Measurements from ENCODE around the gene AQR.

The AQR gene

GRCh38 chr15:34964277-34964676 is 5.3 kb downstream of the AQR start:
- Histone ChIP-seq H2AFZ (ENCODE audit: low read length) (no peak overlapping the region), H3K27me3 (ENCODE audit: control insufficient read depth in 3 of 3, insufficient read depth in 3 of 3, low read depth in 1 of 3, low read length in 3 of 3) (no peaks in the 10 kb centered on the region), H3K4me1 (ENCODE audit: control insufficient read depth in 2 of 2, insufficient read depth in 1 of 2, low read depth in 1 of 2, low read length in 2 of 2) (peaks cover 0 to 5% of the 10 kb centered on the region in 2 donors), H3K27ac (replicated peaks; ENCODE audit: low read length) (no peak overlapping the region), H4K8ac (ENCODE audit: low read depth, low read length) (no peak overlapping the region), H3K14ac (ENCODE audit: low read length) (no peak overlapping the region), H3K4me2 (ENCODE audit: insufficient read depth, low read length, poor library complexity, severe bottlenecking) (no peak overlapping the region), H2BK120ac (ENCODE audit: low read depth, low read length) (no peak overlapping the region), H3K79me1 (ENCODE audit: low read depth, low read length) (peaks cover 4% of the 10 kb centered on the region), H2AK5ac (ENCODE audit: low read depth, low read length) (no peak overlapping the region), H3K9ac (ENCODE audit: low read depth, low read length, poor library complexity) (no peak overlapping the region), H2BK12ac (ENCODE audit: low read length) (no peak overlapping the region), H2BK5ac (ENCODE audit: low read length) (no peak overlapping the region), H3K18ac (ENCODE audit: low read length) (no peak overlapping the region), H2BK15ac (ENCODE audit: low read length) (no peak overlapping the region), H4K91ac (ENCODE audit: low read depth, low read length, poor library complexity) (no peak overlapping the region), H3K23ac (ENCODE audit: low read depth, low read length, poor library complexity) (no peak overlapping the region), H3K4me3 (ENCODE audit: low read length in 2 of 2) (no peak overlapping the region), H3K36me3 (replicated peaks in 1 of 2; ENCODE audit: control insufficient read depth in 2 of 2, insufficient read depth in 2 of 2, low read length in 2 of 2) (peaks cover 6 to 62% of the 10 kb centered on the region in 2 donors), H3K4ac (ENCODE audit: low read length) (no peak overlapping the region), H3K9me3 (replicated peaks in 1 of 2; ENCODE audit: control insufficient read depth in 2 of 2, insufficient read depth in 1 of 2, low read depth in 1 of 2, low read length in 2 of 2) (no peaks in the 10 kb centered on the region)
- DNase-seq (ENCODE audit: low spot score): no peak
- no CpG with 5 or more reads among the region's 2 CpGs for WGBS, 2 donors (ENCODE audit: extremely low coverage in 2 of 2, insufficient read length in 2 of 2, insufficient replicate concordance in 1 of 2)

GRCh38 chr15:34953851-34954250 is 15.7 kb downstream of the AQR start:
- H4K91ac ChIP-seq (ENCODE audit: low read depth, low read length, poor library complexity): no peak overlapping the region
- H2AK5ac ChIP-seq (ENCODE audit: low read depth, low read length): no peak overlapping the region
- H2BK120ac ChIP-seq (ENCODE audit: low read depth, low read length): no peak overlapping the region
- H3K4ac ChIP-seq (ENCODE audit: low read length): no peak overlapping the region
- H2BK15ac ChIP-seq (ENCODE audit: low read length): no peak overlapping the region
- no peak overlapping the region for H3K18ac ChIP-seq (ENCODE audit: low read length)
- H3K4me1 ChIP-seq (ENCODE audit: control insufficient read depth in 2 of 2, insufficient read depth in 1 of 2, low read depth in 1 of 2, low read length in 2 of 2): no peaks in the 10 kb centered on the region
- no peak overlapping the region for H3K4me3 ChIP-seq (ENCODE audit: low read length in 2 of 2)
- no peaks in the 10 kb centered on the region for H3K79me1 ChIP-seq (ENCODE audit: low read depth, low read length)
- H3K23ac ChIP-seq (ENCODE audit: low read depth, low read length, poor library complexity): no peak overlapping the region
- H3K9ac ChIP-seq (ENCODE audit: low read depth, low read length, poor library complexity): no peak overlapping the region
- peaks cover 1 to 59% of the 10 kb centered on the region in 2 donors for H3K36me3 ChIP-seq (replicated peaks in 1 of 2; ENCODE audit: control insufficient read depth in 2 of 2, insufficient read depth in 2 of 2, low read length in 2 of 2)
- H3K14ac ChIP-seq (ENCODE audit: low read length): no peak overlapping the region
- no peak overlapping the region for H2BK12ac ChIP-seq (ENCODE audit: low read length)
- no peak overlapping the region for H3K27ac ChIP-seq (replicated peaks; ENCODE audit: low read length)
- H3K4me2 ChIP-seq (ENCODE audit: insufficient read depth, low read length, poor library complexity, severe bottlenecking): no peak overlapping the region
- no peak overlapping the region for H4K8ac ChIP-seq (ENCODE audit: low read depth, low read length)
- H2BK5ac ChIP-seq (ENCODE audit: low read length): no peak overlapping the region
- H3K9me3 ChIP-seq (replicated peaks in 1 of 2; ENCODE audit: control insufficient read depth in 2 of 2, insufficient read depth in 1 of 2, low read depth in 1 of 2, low read length in 2 of 2): peaks cover 0 to 9% of the 10 kb centered on the region in 2 donors
- DNase-seq (ENCODE audit: low spot score): no peak
- no CpG with 5 or more reads among the region's 8 CpGs for WGBS, 2 donors (ENCODE audit: extremely low coverage in 2 of 2, insufficient read length in 2 of 2, insufficient replicate concordance in 1 of 2)
- H3K27me3 ChIP-seq (ENCODE audit: control insufficient read depth in 3 of 3, insufficient read depth in 3 of 3, low read depth in 1 of 3, low read length in 3 of 3): no peaks in the 10 kb centered on the region
- no peak overlapping the region for H2AFZ ChIP-seq (ENCODE audit: low read length)

GRCh38 chr15:34952481-34952880 is 17.1 kb downstream of the AQR start:
- no peak overlapping the region for H3K14ac ChIP-seq (ENCODE audit: low read length)
- no peak overlapping the region for H2BK12ac ChIP-seq (ENCODE audit: low read length)
- H3K9ac ChIP-seq (ENCODE audit: low read depth, low read length, poor library complexity): no peak overlapping the region
- H3K4me2 ChIP-seq (ENCODE audit: insufficient read depth, low read length, poor library complexity, severe bottlenecking): no peak overlapping the region
- no peaks in the 10 kb centered on the region for H3K27me3 ChIP-seq (ENCODE audit: control insufficient read depth in 3 of 3, insufficient read depth in 3 of 3, low read depth in 1 of 3, low read length in 3 of 3)
- no peak overlapping the region for H2AK5ac ChIP-seq (ENCODE audit: low read depth, low read length)
- no peak overlapping the region for H2BK5ac ChIP-seq (ENCODE audit: low read length)
- no peak overlapping the region for H4K91ac ChIP-seq (ENCODE audit: low read depth, low read length, poor library complexity)
- H3K4me3 ChIP-seq (ENCODE audit: low read length in 2 of 2): no peak overlapping the region
- peaks cover 1 to 63% of the 10 kb centered on the region in 2 donors for H3K36me3 ChIP-seq (replicated peaks in 1 of 2; ENCODE audit: control insufficient read depth in 2 of 2, insufficient read depth in 2 of 2, low read length in 2 of 2)
- no peak overlapping the region for H2BK15ac ChIP-seq (ENCODE audit: low read length)
- H3K9me3 ChIP-seq (replicated peaks in 1 of 2; ENCODE audit: control insufficient read depth in 2 of 2, insufficient read depth in 1 of 2, low read depth in 1 of 2, low read length in 2 of 2): peaks cover 0 to 9% of the 10 kb centered on the region in 2 donors
- no peak overlapping the region for H2BK120ac ChIP-seq (ENCODE audit: low read depth, low read length)
- DNase-seq (ENCODE audit: low spot score): no peak
- no peak overlapping the region for H4K8ac ChIP-seq (ENCODE audit: low read depth, low read length)
- H3K4me1 ChIP-seq (ENCODE audit: control insufficient read depth in 2 of 2, insufficient read depth in 1 of 2, low read depth in 1 of 2, low read length in 2 of 2): no peaks in the 10 kb centered on the region
- no peak overlapping the region for H3K18ac ChIP-seq (ENCODE audit: low read length)
- no peak overlapping the region for H2AFZ ChIP-seq (ENCODE audit: low read length)
- H3K27ac ChIP-seq (replicated peaks; ENCODE audit: low read length): no peak overlapping the region
- H3K79me1 ChIP-seq (ENCODE audit: low read depth, low read length): no peaks in the 10 kb centered on the region
- no peak overlapping the region for H3K23ac ChIP-seq (ENCODE audit: low read depth, low read length, poor library complexity)
- H3K4ac ChIP-seq (ENCODE audit: low read length): no peak overlapping the region

GRCh38 chr15:34951993-34952392 is 17.5 kb downstream of the AQR start:
- Histone ChIP-seq H4K8ac (ENCODE audit: low read depth, low read length) (no peak overlapping the region), H3K4ac (ENCODE audit: low read length) (no peak overlapping the region), H2BK15ac (ENCODE audit: low read length) (no peak overlapping the region), H2BK5ac (ENCODE audit: low read length) (no peak overlapping the region), H3K9me3 (replicated peaks in 1 of 2; ENCODE audit: control insufficient read depth in 2 of 2, insufficient read depth in 1 of 2, low read depth in 1 of 2, low read length in 2 of 2) (peaks cover 0 to 9% of the 10 kb centered on the region in 2 donors), H3K36me3 (replicated peaks in 1 of 2; ENCODE audit: control insufficient read depth in 2 of 2, insufficient read depth in 2 of 2, low read length in 2 of 2) (peaks cover 1 to 64% of the 10 kb centered on the region in 2 donors), H3K4me3 (ENCODE audit: low read length in 2 of 2) (no peak overlapping the region), H3K18ac (ENCODE audit: low read length) (no peak overlapping the region), H3K14ac (ENCODE audit: low read length) (no peak overlapping the region), H3K4me1 (ENCODE audit: control insufficient read depth in 2 of 2, insufficient read depth in 1 of 2, low read depth in 1 of 2, low read length in 2 of 2) (no peaks in the 10 kb centered on the region), H2BK120ac (ENCODE audit: low read depth, low read length) (no peak overlapping the region), H3K27me3 (ENCODE audit: control insufficient read depth in 3 of 3, insufficient read depth in 3 of 3, low read depth in 1 of 3, low read length in 3 of 3) (no peaks in the 10 kb centered on the region), H2AK5ac (ENCODE audit: low read depth, low read length) (no peak overlapping the region), H3K27ac (replicated peaks; ENCODE audit: low read length) (no peak overlapping the region), H4K91ac (ENCODE audit: low read depth, low read length, poor library complexity) (no peak overlapping the region), H3K23ac (ENCODE audit: low read depth, low read length, poor library complexity) (no peak overlapping the region), H2BK12ac (ENCODE audit: low read length) (no peak overlapping the region), H3K4me2 (ENCODE audit: insufficient read depth, low read length, poor library complexity, severe bottlenecking) (no peak overlapping the region), H3K9ac (ENCODE audit: low read depth, low read length, poor library complexity) (no peak overlapping the region), H3K79me1 (ENCODE audit: low read depth, low read length) (no peaks in the 10 kb centered on the region), H2AFZ (ENCODE audit: low read length) (no peak overlapping the region)
- WGBS, 2 donors (ENCODE audit: extremely low coverage in 2 of 2, insufficient read length in 2 of 2, insufficient replicate concordance in 1 of 2): no CpG with 5 or more reads among the region's 1 CpG
- DNase-seq (ENCODE audit: low spot score): no peak

Data from neuronal stem cell (in vitro differentiated cells).